Caco-2 (cell line): ENCODE measurements around the gene AVL9. TPM values are rescaled to one million over a fixed set of nuclear protein-coding genes. Genes with fewer than 3 reads are reported as not detected.

Experiments
- BruUV-seq: library from RNA; stranded (reverse); fragments of 400-500 nt; replicated peaks from 2 replicates; lab custom pipeline; 2021; lab: Mats Ljungman, UMichigan
- CTCF ChIA-PET: fragments of 300-600 bp; sonication (Branson Sonifier 250); formaldehyde crosslinking; loops from one replicate; lab custom pipeline; 2022; ENCODE audit warnings: antibody characterized with exemption; lab: Charles Lee
- POLR2A ChIA-PET: fragments of 300-600 bp; sonication (Branson Sonifier 250); formaldehyde crosslinking; loops from one replicate; lab custom pipeline; 2022; ENCODE audit warnings: antibody characterized with exemption; lab: Charles Lee
- DNase-seq, 2 experiments: peaks; one replicate each; pipeline versions ENCODE4 v3.0.0 to v3.0.0-alpha.2; 2020 to 2022
- H3K27me3 ChIP-seq: replicated peaks from 2 replicates; pipeline ENCODE4 v1.6.0; 2011; ENCODE audit warnings: low read length; ENCODE audit not compliant: control insufficient read depth, insufficient read depth
- H3K36me3 ChIP-seq: 2 replicates; pipeline ENCODE4 v1.5.1; 2011; ENCODE audit warnings: low read length; ENCODE audit not compliant: control insufficient read depth, insufficient read depth
- H3K4me1 ChIP-seq: fragments of 250-450 bp; sonication (Bioruptor Pico); 2 replicates; pipeline ENCODE4 v1.5.1; 2020; ENCODE audit warnings: mild to moderate bottlenecking
- H3K4me3 ChIP-seq: 2 replicates; pipeline ENCODE4 v1.5.1; 2011; ENCODE audit warnings: low read depth, mild to moderate bottlenecking, control low read depth, low read length
- H3K9me3 ChIP-seq: fragments of 250-450 bp; sonication (Bioruptor Pico); 2 replicates; pipeline ENCODE4 v1.5.1; 2020; ENCODE audit warnings: mild to moderate bottlenecking, moderate library complexity
- H3K27ac Mint-ChIP-seq: one replicate; pipeline ENCODE4 v1.8.0; 2022; ENCODE audit warnings: mixed read lengths; ENCODE audit not compliant: unreplicated experiment
- H3K27me3 Mint-ChIP-seq: one replicate; pipeline ENCODE4 v1.8.0; 2022; ENCODE audit warnings: mixed read lengths; ENCODE audit not compliant: insufficient read depth, unreplicated experiment
- H3K36me3 Mint-ChIP-seq: one replicate; pipeline ENCODE4 v1.8.0; 2022; ENCODE audit warnings: mild to moderate bottlenecking, mixed read lengths; ENCODE audit not compliant: insufficient read depth, unreplicated experiment
- H3K4me1 Mint-ChIP-seq: one replicate; pipeline ENCODE4 v1.8.0; 2022; ENCODE audit warnings: low read depth, mixed read lengths; ENCODE audit not compliant: unreplicated experiment
- H3K4me3 Mint-ChIP-seq: one replicate; pipeline ENCODE4 v1.8.0; 2022; ENCODE audit warnings: mild to moderate bottlenecking, moderate library complexity, mixed read lengths; ENCODE audit not compliant: unreplicated experiment
- H3K9me3 Mint-ChIP-seq: one replicate; pipeline ENCODE4 v1.8.0; 2022; ENCODE audit warnings: mixed read lengths; ENCODE audit not compliant: unreplicated experiment
- CTCF ChIP-seq, 2 experiments: fragments of 200-600 bp in 1 of 2; IDR thresholded peaks; 1 replicate in 1 of 2; 2 replicates in 1 of 2; pipeline versions ENCODE4 v1.5.1 to v1.8.0; 2011 to 2022; ENCODE audit warnings: antibody characterized with exemption in 1 of 2, control low read depth in 1 of 2, inconsistent platforms in 1 of 2, low read depth in 1 of 2, low read length in 1 of 2, mild to moderate bottlenecking in 1 of 2, moderate library complexity in 1 of 2; ENCODE audit not compliant: insufficient read depth in 1 of 2, severe bottlenecking in 1 of 2, unreplicated experiment in 1 of 2
- intact Hi-C: fragments of 100-400 bp; cut with micrococcal nuclease; formaldehyde crosslinking; loops from one replicate; pipeline ENCODE4 v1.10.0; 2022; ENCODE audit not compliant: unreplicated experiment
- total RNA-seq: library from RNA; stranded (reverse); gene quantifications from 2 replicates; pipeline ENCODE4 v1.2.3, GENCODE V29; 2022

The AVL9 gene
- total RNA-seq, 1 experiment from 2014 or later, result 39.7 TPM

DNA sequence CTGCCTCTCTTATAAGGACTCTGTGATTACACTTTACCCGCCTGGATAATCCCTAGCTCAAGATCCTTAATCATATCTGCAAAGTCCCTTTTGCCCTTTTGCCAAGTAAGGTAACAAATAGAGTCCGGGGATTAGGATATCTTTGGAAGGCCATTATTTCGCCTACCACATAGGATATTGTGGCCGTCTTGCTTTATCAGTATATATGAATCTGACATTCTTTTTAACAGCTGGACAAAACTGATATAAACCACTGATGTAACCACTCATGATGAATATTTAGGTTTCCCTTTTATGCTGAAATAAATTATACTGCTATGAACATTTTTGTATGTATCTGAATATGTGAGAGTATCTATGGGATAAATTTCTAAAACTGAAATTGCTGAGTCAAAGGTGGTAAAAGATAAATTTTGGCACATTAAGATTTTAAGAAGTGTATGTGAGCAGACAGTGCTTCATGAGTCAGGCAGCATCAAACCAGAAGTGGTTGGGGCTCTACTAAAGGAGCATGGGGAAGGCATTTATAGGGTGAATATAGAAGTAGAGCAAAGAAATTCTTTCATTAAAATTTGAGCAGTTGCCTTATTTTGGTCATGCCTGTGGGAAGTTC, 44.7 kb downstream of the AVL9 start:
- ChIA-PET CTCF (no interaction called here), POLR2A (no interaction called here)
- Mint-ChIP-seq H3K9me3 (no peaks in the 10 kb centered on the region), H3K4me1 (no peaks in the 10 kb centered on the region), H3K4me3 (no peak overlapping the region), H3K36me3 (peaks cover 17% of the 10 kb centered on the region), H3K27me3 (no peaks in the 10 kb centered on the region), H3K27ac (no peak overlapping the region)
- intact Hi-C loops, result no loop called here
- no peaks in the 10 kb centered on the region for H3K27me3 ChIP-seq
- no TSS peak for BruUV-seq
- DNase-seq, result no peak
- TF ChIP-seq CTCF (IDR thresholded peaks at IDR 0.05; ENCODE audit: insufficient read depth in 1 of 2, low read depth in 1 of 2, low read length in 1 of 2, severe bottlenecking in 1 of 2, unreplicated experiment in 1 of 2), result no peak
- H3K9me3 ChIP-seq, result no peaks in the 10 kb centered on the region
- H3K4me3 ChIP-seq, result no peak overlapping the region
- no peaks in the 10 kb centered on the region for H3K36me3 ChIP-seq
- no peaks in the 10 kb centered on the region for H3K4me1 ChIP-seq

- Histone ChIP-seq H3K4me3 (no peak overlapping the region), H3K9me3 (no peaks in the 10 kb centered on the region), H3K36me3 (no peaks in the 10 kb centered on the region), H3K27me3 (no peaks in the 10 kb centered on the region), H3K4me1 (no peaks in the 10 kb centered on the region)
- intact Hi-C loops, result no loop called here
- no peaks in the 10 kb centered on the region for H3K4me1 Mint-ChIP-seq
- TF ChIP-seq CTCF (IDR thresholded peaks at IDR 0.05; ENCODE audit: insufficient read depth in 1 of 2, low read depth in 1 of 2, low read length in 1 of 2, severe bottlenecking in 1 of 2, unreplicated experiment in 1 of 2), result no peak
- CTCF ChIA-PET, result no interaction called here
- no TSS peak for BruUV-seq
- H3K9me3 Mint-ChIP-seq, result no peaks in the 10 kb centered on the region
- peaks cover 30% of the 10 kb centered on the region for H3K36me3 Mint-ChIP-seq
- H3K4me3 Mint-ChIP-seq, result no peak overlapping the region
- POLR2A ChIA-PET, result no interaction called here
- H3K27me3 Mint-ChIP-seq, result no peaks in the 10 kb centered on the region
- no peak overlapping the region for H3K27ac Mint-ChIP-seq
- DNase-seq, result no peak
Observed at GRCh38 chr7:32542595-32542994, 47.3 kb downstream of the AVL9 start.

DNA sequence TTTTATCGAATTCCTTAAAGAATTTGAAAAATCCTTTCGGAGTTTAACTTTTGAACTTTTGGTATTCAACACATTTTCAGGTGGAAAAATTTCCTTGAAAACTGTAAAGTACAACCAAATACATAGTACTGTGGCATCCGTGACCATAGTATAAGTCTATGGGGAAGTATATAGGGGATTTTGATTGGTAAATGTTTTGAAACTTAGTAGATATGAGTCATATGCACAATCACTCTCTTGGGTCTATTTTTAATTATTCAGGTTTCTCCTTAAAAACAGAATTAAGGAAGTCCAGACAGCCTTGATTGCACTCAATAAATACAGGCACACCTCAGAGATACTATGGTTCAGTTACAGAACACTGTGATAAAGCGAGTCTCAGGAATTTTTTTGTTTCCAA, 64.2 kb downstream of the AVL9 start:
- POLR2A ChIA-PET, result no interaction called here
- H3K9me3 Mint-ChIP-seq, result no peaks in the 10 kb centered on the region
- intact Hi-C loops, result no loop called here
- Histone ChIP-seq H3K4me1 (no peaks in the 10 kb centered on the region), H3K9me3 (no peaks in the 10 kb centered on the region), H3K4me3 (no peak overlapping the region), H3K36me3 (peaks cover 1% of the 10 kb centered on the region; the same call in 1 of the 2 replicates), H3K27me3 (no peaks in the 10 kb centered on the region)
- H3K4me1 Mint-ChIP-seq, result no peaks in the 10 kb centered on the region
- H3K27me3 Mint-ChIP-seq, result no peaks in the 10 kb centered on the region
- no TSS peak for BruUV-seq
- no peak overlapping the region for H3K4me3 Mint-ChIP-seq
- no peak for TF ChIP-seq CTCF (IDR thresholded peaks at IDR 0.05; ENCODE audit: insufficient read depth in 1 of 2, low read depth in 1 of 2, low read length in 1 of 2, severe bottlenecking in 1 of 2, unreplicated experiment in 1 of 2)
- no peak for DNase-seq
- H3K36me3 Mint-ChIP-seq, result peaks cover 55% of the 10 kb centered on the region
- H3K27ac Mint-ChIP-seq, result no peak overlapping the region
- CTCF ChIA-PET, result no interaction called here
